ENCODE measurements around the gene MTHFD1L.
A peak's percentile ranks its signal among the peaks of the same experiment; 100 is the strongest.

MTHFD1L gene

GRCh38 chr6:150993253-150993652 is 127.8 kb downstream of the MTHFD1L start:
- no peak for DNase-seq

GRCh38 chr6:150994026-150994425 is 128.5 kb downstream of the MTHFD1L start:
- no peak for DNase-seq

- DNase-seq: no peak
Observed at GRCh38 chr6:150996968-150997367, 131.5 kb downstream of the MTHFD1L start.

GRCh38 chr6:150999107-150999506 is 133.6 kb downstream of the MTHFD1L start:
- DNase-seq: no peak

- no peak for DNase-seq
Observed at GRCh38 chr6:150999576-150999975, 134.1 kb downstream of the MTHFD1L start.

GRCh38 chr6:151001387-151002056 is 136.0 kb downstream of the MTHFD1L start:
- no peak for DNase-seq

- no peak for DNase-seq
Observed at GRCh38 chr6:151002057-151002450, 136.6 kb downstream of the MTHFD1L start.

GRCh38 chr6:151002491-151002935 is 137.0 kb downstream of the MTHFD1L start:
- DNase-seq: no peak

GRCh38 chr6:151004383-151005024 is 139.0 kb downstream of the MTHFD1L start:
- peak; percentile 72 to 84 for DNase-seq

- DNase-seq: no peak
Observed at GRCh38 chr6:151005164-151005563, 139.7 kb downstream of the MTHFD1L start.

- peak; percentile 7 to 32 for DNase-seq
Observed at GRCh38 chr6:151005896-151006632, 140.6 kb downstream of the MTHFD1L start.

- no peak for DNase-seq
Observed at GRCh38 chr6:151007076-151007475, 141.6 kb downstream of the MTHFD1L start.

GRCh38 chr6:151007922-151008321 is 142.4 kb downstream of the MTHFD1L start:
- no peak for DNase-seq

GRCh38 chr6:151008425-151008824 is 142.9 kb downstream of the MTHFD1L start:
- no peak for DNase-seq

GRCh38 chr6:151009576-151009975 is 144.1 kb downstream of the MTHFD1L start:
- no peak for DNase-seq

GRCh38 chr6:151010071-151010470 is 144.6 kb downstream of the MTHFD1L start:
- no peak for DNase-seq

- peak in 1 of 2 donors; percentile 14 for DNase-seq
Observed at GRCh38 chr6:151012321-151013294, 147.1 kb downstream of the MTHFD1L start.

GRCh38 chr6:151014404-151015100 is 149.1 kb downstream of the MTHFD1L start:
- DNase-seq: peak; percentile 54 to 62

- DNase-seq: no peak
Observed at GRCh38 chr6:151015101-151015700, 149.7 kb downstream of the MTHFD1L start.

GRCh38 chr6:151016107-151016506 is 150.6 kb downstream of the MTHFD1L start:
- DNase-seq: no peak

GRCh38 chr6:151018046-151018445 is 152.5 kb downstream of the MTHFD1L start:
- no peak for DNase-seq
